SK-MEL-5 (cell line): Measurements from ENCODE around the gene TMEM164. TPM values are rescaled to one million over a fixed set of nuclear protein-coding genes. Genes with fewer than 3 reads are reported as not detected.

Source experiments
- DNase-seq: peaks from one replicate; pipeline ENCODE4 v3.0.0-alpha.2; 2016; ENCODE audit warnings: low read depth, low spot score
- in situ Hi-C: cut with HindIII; loops from 2 replicates; pipeline ENCODE4 v1.10.0; 2016; ENCODE audit warnings: low sequenced_read_pairs, high pct_unique_total_duplicates, low pct_unique_long_range_greater_than_20kb
- total RNA-seq: library from RNA; depleted of rRNA; stranded (reverse); fragments of >200 nt; shearing (Covaris generic); gene quantifications from 2 replicates; pipeline ENCODE4 v1.2.3, GENCODE V29; 2014

Gene TMEM164
- total RNA-seq, 1 experiment from 2014 or later: 19.5 TPM

GRCh38 chrX:110025395-110025794, 22.5 kb downstream of the TMEM164 start:
- no peak for DNase-seq
- in situ Hi-C loops: no loop called here

- in situ Hi-C loops: no loop called here
- no peak for DNase-seq
Observed at GRCh38 chrX:110026099-110026844, 23.4 kb downstream of the TMEM164 start.

GRCh38 chrX:110032534-110033147, 29.7 kb downstream of the TMEM164 start:
- no peak for DNase-seq
- in situ Hi-C loops: no loop called here

- DNase-seq: no peak
- in situ Hi-C loops: no loop called here
Observed at GRCh38 chrX:110034036-110034435, 31.1 kb downstream of the TMEM164 start.

- no peak for DNase-seq
- in situ Hi-C loops: no loop called here
Observed at GRCh38 chrX:110036162-110037033, 33.5 kb downstream of the TMEM164 start.

GRCh38 chrX:110037178-110037577, 34.3 kb downstream of the TMEM164 start:
- DNase-seq: no peak

GRCh38 chrX:110038900-110039299, 36.0 kb downstream of the TMEM164 start:
- no peak for DNase-seq
- in situ Hi-C loops: no loop called here

More at GRCh38 chrX:110037178-110037577, 34.3 kb downstream of the TMEM164 start:
- in situ Hi-C loops: no loop called here

GRCh38 chrX:110041980-110042379, 39.1 kb downstream of the TMEM164 start:
- in situ Hi-C loops: no loop called here

GRCh38 chrX:110042496-110042895, 39.6 kb downstream of the TMEM164 start:
- in situ Hi-C loops: no loop called here
- DNase-seq: no peak

More at GRCh38 chrX:110041980-110042379, 39.1 kb downstream of the TMEM164 start:
- DNase-seq: no peak

GRCh38 chrX:110043506-110043905, 40.6 kb downstream of the TMEM164 start:
- no peak for DNase-seq
- in situ Hi-C loops: no loop called here

GRCh38 chrX:110044346-110045249, 41.7 kb downstream of the TMEM164 start:
- in situ Hi-C loops: no loop called here
- DNase-seq: no peak

GRCh38 chrX:110045421-110045820, 42.5 kb downstream of the TMEM164 start:
- in situ Hi-C loops: no loop called here
- DNase-seq: no peak

GRCh38 chrX:110046001-110046400, 43.1 kb downstream of the TMEM164 start:
- no peak for DNase-seq
- in situ Hi-C loops: no loop called here

GRCh38 chrX:110046971-110047370, 44.1 kb downstream of the TMEM164 start:
- in situ Hi-C loops: no loop called here
- DNase-seq: no peak

GRCh38 chrX:110049096-110049495, 46.2 kb downstream of the TMEM164 start:
- in situ Hi-C loops: no loop called here
- DNase-seq: no peak

- DNase-seq: no peak
- in situ Hi-C loops: no loop called here
Observed at GRCh38 chrX:110050386-110050785, 47.5 kb downstream of the TMEM164 start.

- no peak for DNase-seq
- in situ Hi-C loops: no loop called here
Observed at GRCh38 chrX:110050901-110051300, 48.0 kb downstream of the TMEM164 start.
